ENCODE data around the gene FBXO44. TPM values are rescaled to one million over a fixed set of nuclear protein-coding genes. Genes with fewer than 3 reads are reported as not detected.
A peak's percentile ranks its signal among the peaks of the same experiment; 100 is the strongest.

Gene FBXO44
- total RNA-seq, 3 donors from 2014 or later = 14.1 to 32.1 (median 31.3) TPM

DNA sequence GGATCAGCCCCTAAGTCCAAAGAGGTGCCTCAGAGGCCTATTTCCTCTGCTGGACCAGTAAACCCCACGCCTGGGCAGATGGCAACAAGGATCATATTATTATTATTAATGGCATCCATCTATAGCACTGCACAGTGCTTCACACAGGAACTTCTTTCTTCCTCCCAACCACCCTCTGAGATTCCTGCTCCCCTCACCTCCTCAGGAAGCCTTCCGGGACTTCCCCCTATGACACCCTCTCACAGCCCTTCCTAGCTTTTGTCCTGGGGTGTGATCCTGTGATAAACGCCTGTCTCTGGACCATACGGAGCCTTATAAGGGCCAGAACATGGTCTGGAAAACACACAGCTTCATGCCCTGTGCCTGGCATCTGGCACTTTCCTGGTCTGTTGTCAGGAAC, 3.7 kb upstream of the FBXO44 start:
- no peaks in the 10 kb centered on the region for H3K36me3 ChIP-seq
- no peak for DNase-seq (ENCODE audit: low spot score in 2 of 2)
- H3K9me3 ChIP-seq = no peaks in the 10 kb centered on the region
- peaks cover 0 to 13% of the 10 kb centered on the region in 2 donors for H3K4me1 ChIP-seq
- no peak overlapping the region for H3K27ac ChIP-seq
- H3K4me3 ChIP-seq = no peak overlapping the region
- intact Hi-C loops (cut with DNase I; ENCODE audit: low total_unique reads) = no loop called here
- H3K27me3 ChIP-seq = no peaks in the 10 kb centered on the region
- no peak for TF ChIP-seq POLR2A (IDR thresholded peaks at IDR 0.05)

DNA sequence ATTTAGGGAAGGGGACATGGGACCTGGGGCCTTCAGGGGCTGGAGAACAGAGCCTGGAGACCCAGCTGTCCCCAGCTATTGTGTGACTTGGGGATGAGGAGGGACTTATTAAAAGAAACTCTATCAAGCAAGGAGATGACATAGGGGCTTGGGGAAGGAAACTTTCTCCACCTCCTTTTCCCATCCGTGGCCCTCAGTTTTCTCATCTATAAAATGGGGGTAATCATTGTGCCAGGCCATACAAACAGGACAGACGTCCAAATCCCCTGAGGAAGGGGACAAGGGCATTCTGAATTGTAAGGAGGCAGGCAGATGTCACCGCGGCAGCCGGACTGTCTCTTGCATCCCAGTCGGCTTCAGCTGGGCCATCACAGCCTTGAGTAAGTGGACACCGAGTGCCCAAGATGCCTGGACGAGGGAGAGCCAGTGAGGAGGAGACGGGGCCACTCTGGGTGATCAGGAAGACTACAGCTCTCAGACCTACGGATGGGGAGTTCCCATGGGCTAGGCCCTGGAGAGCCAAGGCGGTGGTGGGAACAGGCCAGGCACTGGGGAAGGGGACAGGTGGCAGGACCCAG, 2.4 kb upstream of the FBXO44 start:
- Histone ChIP-seq H3K9me3 (no peaks in the 10 kb centered on the region), H3K36me3 (no peaks in the 10 kb centered on the region), H3K27me3 (no peaks in the 10 kb centered on the region), H3K4me3 (peak overlapping the region in 1 of 3 donors; percentile 85), H3K27ac (peak overlapping the region in 1 of 2 donors; percentile 87), H3K4me1 (peaks cover 0 to 13% of the 10 kb centered on the region in 2 donors)
- TF ChIP-seq, protein P1, sequence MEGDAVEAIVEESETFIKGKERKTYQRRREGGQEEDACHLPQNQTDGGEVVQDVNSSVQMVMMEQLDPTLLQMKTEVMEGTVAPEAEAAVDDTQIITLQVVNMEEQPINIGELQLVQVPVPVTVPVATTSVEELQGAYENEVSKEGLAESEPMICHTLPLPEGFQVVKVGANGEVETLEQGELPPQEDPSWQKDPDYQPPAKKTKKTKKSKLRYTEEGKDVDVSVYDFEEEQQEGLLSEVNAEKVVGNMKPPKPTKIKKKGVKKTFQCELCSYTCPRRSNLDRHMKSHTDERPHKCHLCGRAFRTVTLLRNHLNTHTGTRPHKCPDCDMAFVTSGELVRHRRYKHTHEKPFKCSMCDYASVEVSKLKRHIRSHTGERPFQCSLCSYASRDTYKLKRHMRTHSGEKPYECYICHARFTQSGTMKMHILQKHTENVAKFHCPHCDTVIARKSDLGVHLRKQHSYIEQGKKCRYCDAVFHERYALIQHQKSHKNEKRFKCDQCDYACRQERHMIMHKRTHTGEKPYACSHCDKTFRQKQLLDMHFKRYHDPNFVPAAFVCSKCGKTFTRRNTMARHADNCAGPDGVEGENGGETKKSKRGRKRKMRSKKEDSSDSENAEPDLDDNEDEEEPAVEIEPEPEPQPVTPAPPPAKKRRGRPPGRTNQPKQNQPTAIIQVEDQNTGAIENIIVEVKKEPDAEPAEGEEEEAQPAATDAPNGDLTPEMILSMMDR (IDR thresholded peaks at IDR 0.05) = no peak
- no peak for TF ChIP-seq POLR2A (IDR thresholded peaks at IDR 0.05)
- TF ChIP-seq POLR2AphosphoS5 (IDR thresholded peaks at IDR 0.05) = no peak
- intact Hi-C loops (cut with DNase I; ENCODE audit: low total_unique reads) = no loop called here
- no peak for DNase-seq (ENCODE audit: low spot score in 2 of 2)

DNA sequence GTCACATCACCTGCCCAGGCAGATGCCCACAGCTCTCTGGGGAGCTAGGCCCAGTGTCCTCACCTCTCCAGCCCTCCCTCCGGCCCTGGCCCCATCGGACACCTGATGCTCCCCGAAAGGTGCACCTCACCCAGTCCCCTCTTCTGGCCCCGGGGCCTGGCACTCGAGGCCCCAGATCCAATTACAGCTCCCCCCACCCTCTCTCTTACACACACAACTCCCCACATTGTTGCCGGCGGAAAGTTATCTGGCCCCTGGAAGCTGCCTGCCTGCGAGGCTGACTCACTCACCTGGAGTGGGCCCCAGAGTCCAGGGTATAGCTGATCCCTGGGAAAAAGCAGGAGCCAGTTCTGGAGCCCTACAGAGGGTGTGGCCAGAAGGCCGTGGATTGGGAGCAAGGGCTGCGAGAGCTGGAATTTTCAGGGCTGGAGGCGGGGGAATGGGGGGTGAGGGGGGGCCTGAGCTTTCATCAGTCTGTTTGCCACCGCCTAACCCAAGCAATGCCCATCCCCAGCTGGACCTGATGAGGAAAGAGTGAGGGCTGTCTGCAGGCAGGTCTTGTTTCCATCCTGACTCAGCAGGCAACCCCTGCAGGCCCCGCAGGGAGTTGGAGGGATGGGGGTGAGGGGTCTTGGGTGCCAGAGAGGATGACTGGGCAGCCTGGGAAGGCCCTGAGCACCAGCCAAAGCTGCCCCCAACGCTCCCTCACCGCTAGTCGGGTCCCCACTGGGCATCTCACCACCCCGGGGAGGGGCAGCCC, 1.4 kb upstream of the FBXO44 start:
- TF ChIP-seq, protein P1 (IDR thresholded peaks at IDR 0.05) = no peak
- no peak for TF ChIP-seq POLR2AphosphoS5 (IDR thresholded peaks at IDR 0.05)
- no peak for TF ChIP-seq POLR2A (IDR thresholded peaks at IDR 0.05)
- intact Hi-C loops (cut with DNase I; ENCODE audit: low total_unique reads) = no loop called here
- Histone ChIP-seq H3K9me3 (no peaks in the 10 kb centered on the region), H3K27ac (peak overlapping the region; percentile 87 to 90), H3K4me3 (peak overlapping the region in 2 of 3 donors; percentile 85 to 91), H3K36me3 (no peaks in the 10 kb centered on the region), H3K4me1 (peaks cover 0 to 13% of the 10 kb centered on the region in 2 donors), H3K27me3 (no peaks in the 10 kb centered on the region)
- peak in 1 of 2 donors; percentile 49 for DNase-seq (ENCODE audit: low spot score in 2 of 2)

DNA sequence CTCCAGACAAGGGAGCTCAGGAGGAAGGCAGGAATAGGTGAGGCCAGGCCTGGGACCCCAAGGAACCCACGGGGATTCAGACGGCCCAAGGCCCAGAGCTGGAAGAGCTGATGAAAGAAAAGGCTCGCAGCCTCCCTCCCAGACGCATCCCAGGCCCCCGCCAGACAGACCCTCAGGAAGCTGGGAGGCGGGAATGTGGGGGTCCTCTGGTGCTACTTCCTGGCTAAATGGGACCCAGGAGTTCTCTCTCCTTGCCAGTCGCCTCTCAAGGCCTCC, 878 bp upstream of the FBXO44 start:
- Histone ChIP-seq H3K9me3 (no peaks in the 10 kb centered on the region), H3K27ac (peak overlapping the region; percentile 87 to 90), H3K36me3 (no peaks in the 10 kb centered on the region), H3K27me3 (no peaks in the 10 kb centered on the region), H3K4me3 (peak overlapping the region; percentile 53 to 91 (median 85)), H3K4me1 (peaks cover 0 to 8% of the 10 kb centered on the region in 2 donors)
- intact Hi-C loops (cut with DNase I; ENCODE audit: low total_unique reads) = no loop called here
- TF ChIP-seq POLR2A (IDR thresholded peaks at IDR 0.05) (no peak), POLR2AphosphoS5 (IDR thresholded peaks at IDR 0.05) (no peak)
- TF ChIP-seq, protein P1 (IDR thresholded peaks at IDR 0.05) = no peak
- no peak for DNase-seq (ENCODE audit: low spot score in 2 of 2)

DNA sequence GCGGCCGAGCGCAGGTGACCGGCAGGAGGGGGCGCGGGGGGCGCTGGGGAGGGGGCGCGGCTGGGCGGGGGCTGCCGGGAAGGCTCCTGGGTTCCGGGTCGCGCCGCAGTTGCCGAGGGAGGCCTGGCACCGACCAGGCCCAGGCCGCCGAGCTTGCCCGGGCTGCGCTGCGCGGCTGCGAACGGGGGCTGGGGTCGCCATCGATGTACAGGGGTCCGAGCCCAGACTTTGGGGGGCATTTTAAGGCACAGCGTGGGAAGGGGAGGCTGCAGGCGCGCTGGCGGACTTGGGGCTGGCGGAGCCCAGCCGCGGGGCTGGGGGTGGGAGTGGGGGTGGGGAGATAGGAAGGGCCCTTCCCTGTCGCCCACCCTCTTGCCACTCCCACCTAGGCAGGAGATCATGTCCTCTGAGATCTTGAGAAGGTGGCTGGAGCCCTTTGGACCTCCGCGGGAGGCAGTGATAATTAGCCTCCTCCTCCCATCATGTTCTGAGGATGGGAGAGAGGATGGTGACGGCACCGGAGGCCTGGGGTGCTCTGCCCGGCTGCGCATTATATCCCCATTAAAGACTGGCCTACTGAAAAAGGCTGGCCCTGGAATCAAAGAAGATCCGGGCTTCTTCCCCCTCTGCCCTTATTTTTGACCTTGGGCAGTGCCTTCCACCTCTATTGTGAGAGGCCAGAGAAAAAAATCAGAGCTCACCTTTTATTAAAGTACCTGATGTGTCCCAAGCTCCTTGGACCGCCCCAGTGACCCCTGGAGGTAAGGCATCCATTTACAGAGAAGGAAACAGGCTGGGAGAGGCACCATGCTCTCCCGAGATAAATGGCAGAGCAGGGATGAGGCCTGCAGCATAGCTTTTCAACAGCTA, 497 bp downstream of the FBXO44 start:
- no peaks in the 10 kb centered on the region for H3K36me3 ChIP-seq
- H3K4me1 ChIP-seq = peaks cover 0 to 8% of the 10 kb centered on the region in 2 donors
- DNase-seq (ENCODE audit: low spot score in 2 of 2) = no peak
- peak overlapping the region; percentile 87 to 90 for H3K27ac ChIP-seq
- no peak for TF ChIP-seq POLR2AphosphoS5 (IDR thresholded peaks at IDR 0.05)
- TF ChIP-seq POLR2A (IDR thresholded peaks at IDR 0.05) = no peak
- TF ChIP-seq, protein P1 (IDR thresholded peaks at IDR 0.05) = no peak
- H3K4me3 ChIP-seq = peak overlapping the region; percentile 53 to 91 (median 85)
- H3K9me3 ChIP-seq = no peaks in the 10 kb centered on the region
- intact Hi-C loops (cut with DNase I; ENCODE audit: low total_unique reads) = no loop called here
- no peaks in the 10 kb centered on the region for H3K27me3 ChIP-seq

Measured in breast epithelium (tissue), 4 donors.